CD1c-positive myeloid dendritic cell (primary cell): ENCODE measurements around the gene SYDE2.

Experiments used
- DNase-seq: peaks from one replicate; pipeline ENCODE4 v3.0.0-alpha.2; 2016; ENCODE audit errors: extremely low spot score

Gene SYDE2

GRCh38 chr1:85125891-85126290, 74.9 kb downstream of the SYDE2 start:
- DNase-seq, result no peak

- DNase-seq, result no peak
Observed at GRCh38 chr1:85124091-85124490, 76.7 kb downstream of the SYDE2 start.

GRCh38 chr1:85122169-85122568, 78.6 kb downstream of the SYDE2 start:
- no peak for DNase-seq

GRCh38 chr1:85121744-85122143, 79.1 kb downstream of the SYDE2 start:
- DNase-seq, result no peak

GRCh38 chr1:85118751-85119150, 82.1 kb downstream of the SYDE2 start:
- no peak for DNase-seq

- DNase-seq, result no peak
Observed at GRCh38 chr1:85116856-85117255, 84.0 kb downstream of the SYDE2 start.

- no peak for DNase-seq
Observed at GRCh38 chr1:85115933-85116332, 84.9 kb downstream of the SYDE2 start.

GRCh38 chr1:85111695-85112094, 89.1 kb downstream of the SYDE2 start:
- no peak for DNase-seq

- DNase-seq, result peak; percentile 57
Observed at GRCh38 chr1:85109475-85109874, 91.3 kb downstream of the SYDE2 start.
